Measurements from ENCODE around the gene FCHSD2.
"Not testable (repeated sequence)": the region's sequence is repeated elsewhere in the genome, so short reads cannot be mapped to it uniquely, and the experiment has no call there.

The FCHSD2 gene

DNA sequence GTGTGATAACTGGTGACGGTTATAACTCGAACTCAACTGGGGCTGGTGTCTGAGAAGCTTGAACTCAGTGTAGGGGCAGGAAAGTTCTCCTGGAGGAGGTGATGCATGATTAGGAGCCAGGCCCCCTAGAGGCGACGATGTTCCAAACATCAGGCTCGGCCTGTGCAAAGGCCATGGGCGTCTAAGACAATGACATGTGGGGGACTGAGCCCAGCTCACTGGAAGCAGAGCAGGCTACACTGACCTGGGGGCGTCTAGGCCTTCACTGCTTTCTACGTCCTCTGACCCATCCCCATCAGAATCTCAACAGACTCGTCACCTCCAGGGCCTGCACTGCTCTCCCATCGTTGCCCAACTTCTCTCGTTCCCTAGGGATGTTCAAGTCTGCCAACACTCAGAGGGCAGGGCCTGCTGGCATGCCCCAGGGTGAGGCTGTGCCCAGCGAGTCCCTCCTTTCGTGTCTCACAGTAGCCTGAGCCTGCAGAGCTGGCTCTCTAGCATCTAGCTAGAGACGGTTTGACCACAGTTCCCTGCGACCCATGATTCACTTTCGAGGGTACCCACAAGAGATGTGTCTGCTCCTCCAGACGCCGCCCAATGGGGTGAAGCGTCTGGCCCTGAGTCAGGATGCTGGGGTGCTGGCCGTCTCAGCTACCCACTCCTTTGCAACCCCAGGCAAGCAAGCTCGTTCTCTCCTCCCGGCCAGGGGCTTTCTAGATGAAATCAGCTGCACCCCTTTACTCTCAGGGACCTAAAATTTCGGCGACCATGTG is 329.0 kb downstream of the FCHSD2 start:
- H3K4me3 ChIP-seq (ENCODE audit: insufficient read length, low read depth): peak overlapping the region; percentile 91
- peak; percentile 50 for DNase-seq (ENCODE audit: low read depth, low spot score)
- no peak for TF ChIP-seq SUZ12 (IDR thresholded peaks at IDR 0.05; ENCODE audit: extremely low read depth, insufficient read depth, insufficient read length)
- TF ChIP-seq YY1 (IDR thresholded peaks at IDR 0.05; ENCODE audit: insufficient read depth, insufficient read length): no peak
- TF ChIP-seq ZNF274 (IDR thresholded peaks at IDR 0.05; ENCODE audit: low read depth, low read length): no peak
- H3K27me3 ChIP-seq (ENCODE audit: insufficient read depth, insufficient read length): no peaks in the 10 kb centered on the region
- peak overlapping the region; percentile 94 for H3K9ac ChIP-seq (ENCODE audit: insufficient read length, low read depth)
- peaks cover 6% of the 10 kb centered on the region for H3K4me1 ChIP-seq (ENCODE audit: insufficient read depth, insufficient read length)
- H3K36me3 ChIP-seq (ENCODE audit: insufficient read depth, insufficient read length, low read length): peaks cover 20% of the 10 kb centered on the region
- H3K9me3 ChIP-seq (ENCODE audit: insufficient read depth, low read length): no peaks in the 10 kb centered on the region

DNA sequence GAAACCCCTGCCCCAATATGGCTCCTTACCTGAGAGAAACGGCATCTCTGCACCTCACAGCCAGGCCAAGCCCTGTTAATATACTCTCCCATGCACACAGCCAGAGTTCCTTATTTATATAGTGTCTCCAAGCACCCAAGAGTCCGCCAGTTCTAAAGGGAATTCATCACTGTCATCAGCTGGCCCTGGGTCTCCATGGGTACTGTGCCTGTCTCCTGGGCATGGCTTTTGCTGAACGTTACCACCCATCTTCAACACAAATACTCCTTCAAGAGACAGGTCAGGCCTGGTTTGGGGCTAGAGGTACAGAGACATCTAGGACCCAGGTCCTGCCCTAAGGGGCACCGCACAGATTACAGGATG is 329.5 kb downstream of the FCHSD2 start:
- H3K4me1 ChIP-seq (ENCODE audit: insufficient read depth, insufficient read length): peaks cover 6% of the 10 kb centered on the region
- no peak for DNase-seq (ENCODE audit: low read depth, low spot score)
- no peaks in the 10 kb centered on the region for H3K27me3 ChIP-seq (ENCODE audit: insufficient read depth, insufficient read length)
- H3K9me3 ChIP-seq (ENCODE audit: insufficient read depth, low read length): no peaks in the 10 kb centered on the region
- no peak for TF ChIP-seq ZNF274 (IDR thresholded peaks at IDR 0.05; ENCODE audit: low read depth, low read length)
- no peak for TF ChIP-seq SUZ12 (IDR thresholded peaks at IDR 0.05; ENCODE audit: extremely low read depth, insufficient read depth, insufficient read length)
- peaks cover 14% of the 10 kb centered on the region for H3K36me3 ChIP-seq (ENCODE audit: insufficient read depth, insufficient read length, low read length)
- H3K4me3 ChIP-seq (ENCODE audit: insufficient read length, low read depth): peak overlapping the region; percentile 91
- H3K9ac ChIP-seq (ENCODE audit: insufficient read length, low read depth): peak overlapping the region; percentile 74

DNA sequence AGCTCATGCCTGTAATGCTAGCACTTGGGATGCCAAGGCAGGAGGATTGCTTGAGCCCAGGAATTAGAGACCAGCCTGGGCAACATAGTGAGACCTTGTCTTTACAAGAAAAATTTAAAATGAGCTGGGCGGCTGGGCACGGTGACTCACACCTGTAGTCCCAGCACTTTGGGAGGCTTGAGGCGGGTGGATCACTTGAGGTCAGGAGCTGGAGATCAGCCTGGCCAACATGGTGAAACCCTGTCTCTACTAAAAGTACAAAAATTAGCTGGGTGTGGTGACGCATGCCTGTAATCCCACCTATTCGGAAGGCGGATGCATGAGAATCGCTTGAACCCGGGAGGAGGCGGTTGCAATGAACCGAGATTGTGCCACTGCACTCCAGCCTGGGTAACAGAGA is 330.4 kb downstream of the FCHSD2 start:
- not testable (repeated sequence) for H3K9ac ChIP-seq (ENCODE audit: insufficient read length, low read depth); H3K9me3 ChIP-seq (ENCODE audit: insufficient read depth, low read length); H3K4me1 ChIP-seq (ENCODE audit: insufficient read depth, insufficient read length); DNase-seq (ENCODE audit: low read depth, low spot score); H3K27me3 ChIP-seq (ENCODE audit: insufficient read depth, insufficient read length); H3K4me3 ChIP-seq (ENCODE audit: insufficient read length, low read depth)
- peaks cover 14% of the 10 kb centered on the region for H3K36me3 ChIP-seq (ENCODE audit: insufficient read depth, insufficient read length, low read length)

DNA sequence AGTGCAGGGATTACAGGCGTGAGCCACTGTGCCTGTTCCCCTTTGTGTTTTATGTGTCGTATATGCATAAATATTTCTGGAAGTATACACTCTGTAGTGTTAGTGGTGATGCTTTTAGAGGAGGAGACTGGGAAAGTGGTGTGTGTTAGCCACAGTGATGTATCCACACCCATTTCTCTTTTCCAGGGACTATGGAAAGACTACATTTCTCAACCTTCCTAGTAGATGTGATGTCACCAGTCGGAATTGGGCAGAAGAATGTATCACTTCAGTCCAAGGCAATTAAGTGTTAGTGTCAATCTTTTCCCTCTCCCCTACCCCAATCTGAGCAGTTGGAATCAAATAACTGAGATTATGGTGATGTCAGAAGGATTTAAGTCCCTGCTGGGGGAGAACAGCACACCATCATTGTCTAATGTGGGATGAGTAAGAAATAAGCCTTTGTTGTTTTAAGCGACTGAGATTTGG is 333.8 kb downstream of the FCHSD2 start:
- Histone ChIP-seq H3K4me1 (ENCODE audit: insufficient read depth, insufficient read length) (peaks cover 3% of the 10 kb centered on the region), H3K9ac (ENCODE audit: insufficient read length, low read depth) (no peak overlapping the region), H3K4me3 (ENCODE audit: insufficient read length, low read depth) (no peak overlapping the region), H3K27me3 (ENCODE audit: insufficient read depth, insufficient read length) (no peaks in the 10 kb centered on the region), H3K36me3 (ENCODE audit: insufficient read depth, insufficient read length, low read length) (peaks cover 14% of the 10 kb centered on the region), H3K9me3 (ENCODE audit: insufficient read depth, low read length) (no peaks in the 10 kb centered on the region)
- no peak for DNase-seq (ENCODE audit: low read depth, low spot score)
- TF ChIP-seq SUZ12 (IDR thresholded peaks at IDR 0.05; ENCODE audit: extremely low read depth, insufficient read depth, insufficient read length) (no peak), YY1 (IDR thresholded peaks at IDR 0.05; ENCODE audit: insufficient read depth, insufficient read length) (no peak), ZNF274 (IDR thresholded peaks at IDR 0.05; ENCODE audit: low read depth, low read length) (no peak)

DNA sequence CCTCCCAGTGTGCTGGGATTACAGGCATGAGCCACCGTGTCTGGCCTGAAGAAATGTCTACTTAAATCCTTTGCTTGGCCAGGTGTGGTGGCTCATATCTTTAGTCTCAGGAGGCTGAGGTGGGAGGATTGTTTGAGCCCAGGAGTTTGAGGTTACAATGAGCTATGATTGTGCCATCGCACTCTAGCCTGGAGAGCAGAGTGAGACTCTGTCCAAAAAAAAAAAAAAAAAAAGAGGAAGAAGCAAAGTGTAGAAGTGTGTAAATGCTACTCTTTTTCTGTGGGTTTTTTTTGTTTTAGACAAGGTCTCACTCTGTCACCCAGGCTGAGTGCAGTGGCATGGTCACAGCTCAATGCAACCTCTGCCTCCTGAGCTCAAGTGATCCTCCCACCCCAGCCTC is 334.3 kb downstream of the FCHSD2 start:
- DNase-seq (ENCODE audit: low read depth, low spot score): no peak
- Histone ChIP-seq H3K9ac (ENCODE audit: insufficient read length, low read depth) (no peak overlapping the region), H3K4me1 (ENCODE audit: insufficient read depth, insufficient read length) (no peaks in the 10 kb centered on the region), H3K9me3 (ENCODE audit: insufficient read depth, low read length) (no peaks in the 10 kb centered on the region), H3K36me3 (ENCODE audit: insufficient read depth, insufficient read length, low read length) (peaks cover 14% of the 10 kb centered on the region), H3K4me3 (ENCODE audit: insufficient read length, low read depth) (no peak overlapping the region), H3K27me3 (ENCODE audit: insufficient read depth, insufficient read length) (no peaks in the 10 kb centered on the region)
- TF ChIP-seq ZNF274 (IDR thresholded peaks at IDR 0.05; ENCODE audit: low read depth, low read length): no peak
- no peak for TF ChIP-seq SUZ12 (IDR thresholded peaks at IDR 0.05; ENCODE audit: extremely low read depth, insufficient read depth, insufficient read length)
- TF ChIP-seq YY1 (IDR thresholded peaks at IDR 0.05; ENCODE audit: insufficient read depth, insufficient read length): no peak

DNA sequence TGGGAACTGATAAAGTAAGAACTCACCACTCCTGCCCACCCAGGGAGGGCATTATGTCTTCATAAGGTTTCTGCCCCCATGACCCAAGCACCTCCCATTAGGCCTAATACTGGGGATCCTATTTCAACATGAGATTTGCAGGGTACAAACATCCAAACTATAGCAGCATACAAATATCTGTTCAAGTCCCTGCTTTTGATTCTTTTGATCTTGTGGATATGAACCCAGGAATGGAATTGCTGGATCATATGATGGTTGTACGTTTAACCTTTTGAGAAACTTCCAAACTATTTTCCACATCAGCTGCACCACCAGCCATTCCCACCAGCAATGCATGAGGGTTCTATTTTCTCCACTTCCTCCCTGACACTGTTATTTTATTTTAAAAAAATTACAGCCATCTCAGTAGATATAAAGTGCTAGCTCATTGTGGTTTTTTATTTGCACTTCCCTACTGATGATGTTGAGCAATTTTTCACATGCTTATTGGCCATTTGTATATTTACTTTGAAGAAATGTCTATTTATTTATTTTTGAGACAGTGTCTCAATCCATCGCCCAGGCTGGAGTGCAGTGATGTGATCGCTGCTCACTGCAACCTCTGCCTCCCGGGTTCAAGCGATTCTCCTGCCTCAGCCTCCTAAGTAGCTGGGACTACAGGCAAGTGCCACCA is 335.0 kb downstream of the FCHSD2 start:
- H3K9ac ChIP-seq (ENCODE audit: insufficient read length, low read depth): no peak overlapping the region
- DNase-seq (ENCODE audit: low read depth, low spot score): no peak
- H3K9me3 ChIP-seq (ENCODE audit: insufficient read depth, low read length): no peaks in the 10 kb centered on the region
- H3K4me3 ChIP-seq (ENCODE audit: insufficient read length, low read depth): no peak overlapping the region
- peaks cover 14% of the 10 kb centered on the region for H3K36me3 ChIP-seq (ENCODE audit: insufficient read depth, insufficient read length, low read length)
- H3K27me3 ChIP-seq (ENCODE audit: insufficient read depth, insufficient read length): no peaks in the 10 kb centered on the region
- TF ChIP-seq YY1 (IDR thresholded peaks at IDR 0.05; ENCODE audit: insufficient read depth, insufficient read length) (no peak), ZNF274 (IDR thresholded peaks at IDR 0.05; ENCODE audit: low read depth, low read length) (no peak), SUZ12 (IDR thresholded peaks at IDR 0.05; ENCODE audit: extremely low read depth, insufficient read depth, insufficient read length) (no peak)
- no peaks in the 10 kb centered on the region for H3K4me1 ChIP-seq (ENCODE audit: insufficient read depth, insufficient read length)

DNA sequence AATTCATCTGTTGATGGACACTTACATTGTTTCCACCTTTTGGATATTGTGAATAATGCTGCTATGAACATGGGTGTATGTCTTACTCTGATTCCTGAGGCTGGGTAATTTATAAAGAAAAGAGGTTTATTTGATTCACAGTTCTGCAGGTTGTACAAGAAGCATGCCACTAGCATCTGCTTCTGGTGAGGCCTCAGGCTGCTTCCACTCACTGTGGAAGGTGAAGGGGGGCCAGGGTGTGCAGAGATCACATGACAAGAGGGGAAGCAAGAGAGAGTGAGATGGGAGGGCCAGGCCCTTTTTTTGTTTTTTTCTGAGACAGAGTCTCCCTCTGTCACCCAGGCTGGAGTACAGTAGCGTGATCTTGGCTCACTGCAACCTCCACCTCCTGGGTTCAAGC is 335.7 kb downstream of the FCHSD2 start:
- H3K4me1 ChIP-seq (ENCODE audit: insufficient read depth, insufficient read length); H3K9ac ChIP-seq (ENCODE audit: insufficient read length, low read depth); H3K4me3 ChIP-seq (ENCODE audit: insufficient read length, low read depth); H3K27me3 ChIP-seq (ENCODE audit: insufficient read depth, insufficient read length); DNase-seq (ENCODE audit: low read depth, low spot score); H3K9me3 ChIP-seq (ENCODE audit: insufficient read depth, low read length): not testable (repeated sequence)
- peaks cover 14% of the 10 kb centered on the region for H3K36me3 ChIP-seq (ENCODE audit: insufficient read depth, insufficient read length, low read length)

Measured in NT2/D1 (cell line).